Body of pancreas (tissue), 4 donors: ENCODE measurements around the gene CTCF.

ENCODE experiments used
- POLR2A ChIP-seq, 3 donors: fragments of 450-650 bp; IDR thresholded peaks; one replicate each; pipeline ENCODE4 v1.6.1; 2016; ENCODE audit warnings: antibody characterized with exemption in 3 of 3, mild to moderate bottlenecking in 2 of 3
- TF ChIP-seq, protein P1 (sequence below), 7 experiments: fragments of 450-650 bp in 4 of 7; fragments of 200-600 bp in 3 of 7; sonication (generic) in 3 of 7; IDR thresholded peaks; one replicate each; pipeline ENCODE4 v1.5.1; 2016 to 2019; ENCODE audit warnings: antibody characterized with exemption in 7 of 7

DNA sequence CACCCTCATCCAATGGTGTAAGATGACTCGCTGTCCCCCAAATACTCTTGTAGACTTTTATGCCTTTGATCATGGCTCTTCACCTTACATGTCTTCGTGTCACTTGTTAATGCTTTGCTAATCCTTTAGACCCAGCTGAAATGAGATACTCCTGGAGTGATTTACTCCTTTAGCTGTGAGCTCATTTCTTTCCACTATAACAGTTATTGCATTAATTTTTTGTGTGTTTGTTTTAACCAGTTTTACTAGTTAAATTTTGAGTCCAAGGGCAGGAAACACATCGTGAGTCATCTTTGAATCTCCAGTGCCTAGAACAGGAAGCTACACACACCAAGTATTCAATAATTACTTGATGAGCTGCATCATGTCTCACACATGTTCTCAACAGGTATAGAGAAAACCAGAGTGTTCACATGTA, 6.5 kb upstream of the CTCF start:
- no peak for TF ChIP-seq POLR2A (IDR thresholded peaks at IDR 0.05)
- TF ChIP-seq, protein P1, sequence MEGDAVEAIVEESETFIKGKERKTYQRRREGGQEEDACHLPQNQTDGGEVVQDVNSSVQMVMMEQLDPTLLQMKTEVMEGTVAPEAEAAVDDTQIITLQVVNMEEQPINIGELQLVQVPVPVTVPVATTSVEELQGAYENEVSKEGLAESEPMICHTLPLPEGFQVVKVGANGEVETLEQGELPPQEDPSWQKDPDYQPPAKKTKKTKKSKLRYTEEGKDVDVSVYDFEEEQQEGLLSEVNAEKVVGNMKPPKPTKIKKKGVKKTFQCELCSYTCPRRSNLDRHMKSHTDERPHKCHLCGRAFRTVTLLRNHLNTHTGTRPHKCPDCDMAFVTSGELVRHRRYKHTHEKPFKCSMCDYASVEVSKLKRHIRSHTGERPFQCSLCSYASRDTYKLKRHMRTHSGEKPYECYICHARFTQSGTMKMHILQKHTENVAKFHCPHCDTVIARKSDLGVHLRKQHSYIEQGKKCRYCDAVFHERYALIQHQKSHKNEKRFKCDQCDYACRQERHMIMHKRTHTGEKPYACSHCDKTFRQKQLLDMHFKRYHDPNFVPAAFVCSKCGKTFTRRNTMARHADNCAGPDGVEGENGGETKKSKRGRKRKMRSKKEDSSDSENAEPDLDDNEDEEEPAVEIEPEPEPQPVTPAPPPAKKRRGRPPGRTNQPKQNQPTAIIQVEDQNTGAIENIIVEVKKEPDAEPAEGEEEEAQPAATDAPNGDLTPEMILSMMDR (IDR thresholded peaks at IDR 0.05): no peak
